ENCODE results near the gene GMDS.

Gene GMDS

GRCh38 chr6:1636272-1636825 lies 609.1 kb downstream of the GMDS start:
- Histone ChIP-seq H3K27me3 (ENCODE audit: control insufficient read depth, insufficient read depth, low read length) (no peaks in the 10 kb centered on the region), H2AFZ (no peak overlapping the region), H3K79me2 (no peaks in the 10 kb centered on the region), H3K4me1 (no peaks in the 10 kb centered on the region), H3K4me3 (ENCODE audit: low read depth, low read length) (no peak overlapping the region), H3K4me2 (ENCODE audit: low read length) (no peak overlapping the region), H3K36me3 (ENCODE audit: control insufficient read depth, insufficient read depth, low read length) (no peaks in the 10 kb centered on the region), H3K27ac (no peak overlapping the region), H3K9me3 (ENCODE audit: control insufficient read depth, low read length) (no peaks in the 10 kb centered on the region), H3K9ac (no peak overlapping the region)
- TF ChIP-seq CTCF (IDR thresholded peaks at IDR 0.05) = no peak

GRCh38 chr6:1635305-1636010 lies 609.9 kb downstream of the GMDS start:
- no peaks in the 10 kb centered on the region for H3K4me1 ChIP-seq
- H2AFZ ChIP-seq = no peak overlapping the region
- no peak overlapping the region for H3K4me2 ChIP-seq (ENCODE audit: low read length)
- TF ChIP-seq CTCF (IDR thresholded peaks at IDR 0.05) = no peak
- H3K36me3 ChIP-seq (ENCODE audit: control insufficient read depth, insufficient read depth, low read length) = no peaks in the 10 kb centered on the region
- no peak overlapping the region for H3K4me3 ChIP-seq (ENCODE audit: low read depth, low read length)
- peak overlapping the region; percentile 2 for H3K27ac ChIP-seq
- H3K9ac ChIP-seq = no peak overlapping the region
- H3K9me3 ChIP-seq (ENCODE audit: control insufficient read depth, low read length) = no peaks in the 10 kb centered on the region
- H3K79me2 ChIP-seq = no peaks in the 10 kb centered on the region
- H3K27me3 ChIP-seq (ENCODE audit: control insufficient read depth, insufficient read depth, low read length) = no peaks in the 10 kb centered on the region

DNA sequence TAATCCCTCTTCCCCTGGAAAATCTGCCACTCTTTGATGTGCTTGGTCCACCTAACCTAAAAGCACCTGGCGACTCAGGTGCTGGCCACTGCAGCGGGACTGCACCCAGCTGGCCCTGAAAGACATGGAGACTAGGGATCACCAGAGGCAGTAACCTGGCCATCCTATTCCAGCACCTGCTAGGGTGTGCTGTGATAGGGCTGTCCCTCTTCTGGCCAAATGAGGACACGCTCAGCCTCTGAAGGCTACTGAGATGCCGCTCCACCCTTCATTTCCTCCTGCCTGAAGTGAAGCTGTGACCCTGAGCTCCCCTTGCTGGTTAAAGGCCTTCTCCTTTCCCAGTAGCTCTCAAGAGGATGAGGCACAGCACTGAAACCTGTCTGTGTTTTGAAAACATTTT lies 611.3 kb downstream of the GMDS start:
- no peaks in the 10 kb centered on the region for H3K4me1 ChIP-seq
- no peak overlapping the region for H3K27ac ChIP-seq
- TF ChIP-seq CTCF (IDR thresholded peaks at IDR 0.05) = no peak
- H3K36me3 ChIP-seq (ENCODE audit: control insufficient read depth, insufficient read depth, low read length) = no peaks in the 10 kb centered on the region
- H3K4me3 ChIP-seq (ENCODE audit: low read depth, low read length) = no peak overlapping the region
- no peak overlapping the region for H3K9ac ChIP-seq
- no peaks in the 10 kb centered on the region for H3K79me2 ChIP-seq
- H3K4me2 ChIP-seq (ENCODE audit: low read length) = no peak overlapping the region
- no peak overlapping the region for H2AFZ ChIP-seq
- H3K9me3 ChIP-seq (ENCODE audit: control insufficient read depth, low read length) = no peaks in the 10 kb centered on the region
- H3K27me3 ChIP-seq (ENCODE audit: control insufficient read depth, insufficient read depth, low read length) = no peaks in the 10 kb centered on the region

GRCh38 chr6:1633366-1634021 lies 611.9 kb downstream of the GMDS start:
- TF ChIP-seq CTCF (IDR thresholded peaks at IDR 0.05) = no peak
- H3K4me3 ChIP-seq (ENCODE audit: low read depth, low read length) = no peak overlapping the region
- no peak overlapping the region for H3K4me2 ChIP-seq (ENCODE audit: low read length)
- H3K4me1 ChIP-seq = no peaks in the 10 kb centered on the region
- H2AFZ ChIP-seq = no peak overlapping the region
- no peaks in the 10 kb centered on the region for H3K9me3 ChIP-seq (ENCODE audit: control insufficient read depth, low read length)
- H3K27me3 ChIP-seq (ENCODE audit: control insufficient read depth, insufficient read depth, low read length) = no peaks in the 10 kb centered on the region
- H3K9ac ChIP-seq = no peak overlapping the region
- no peaks in the 10 kb centered on the region for H3K36me3 ChIP-seq (ENCODE audit: control insufficient read depth, insufficient read depth, low read length)
- no peak overlapping the region for H3K27ac ChIP-seq
- H3K79me2 ChIP-seq = no peaks in the 10 kb centered on the region
